HL-60 (cell line): ENCODE data around the gene ATRNL1.

ENCODE experiments used
- DNase-seq, 2 experiments: peaks; one replicate each; pipeline ENCODE4 v3.0.0-alpha.2; 2010 to 2020; ENCODE audit warnings: low read depth in 1 of 2, low spot score in 1 of 2
- H3K27ac ChIP-seq: fragments of 250-450 bp; sonication (Bioruptor Pico); replicated peaks from 2 replicates; pipeline ENCODE4 v1.5.1; 2020; ENCODE audit warnings: mild to moderate bottlenecking, moderate library complexity
- H3K27me3 ChIP-seq: fragments of 250-450 bp; sonication (Bioruptor Pico); 2 replicates; pipeline ENCODE4 v1.5.1; 2021; ENCODE audit warnings: mild to moderate bottlenecking, moderate library complexity; ENCODE audit not compliant: insufficient read depth, poor library complexity, severe bottlenecking
- H3K4me3 ChIP-seq: replicated peaks from 2 replicates; pipeline ENCODE4 v1.5.1; 2011; ENCODE audit warnings: mild to moderate bottlenecking, control low read depth, low read length; ENCODE audit not compliant: insufficient read depth
- CTCF ChIP-seq: IDR thresholded peaks from one replicate; pipeline ENCODE4 v1.5.1; 2011; ENCODE audit warnings: low read length, control low read depth, inconsistent platforms; ENCODE audit not compliant: insufficient read depth
- GABPA ChIP-seq: IDR thresholded peaks from 2 replicates; pipeline ENCODE4 v1.6.1; 2012; ENCODE audit warnings: low read depth
- POLR2AphosphoS5 ChIP-seq: IDR thresholded peaks from 2 replicates; pipeline ENCODE4 v1.6.1; 2012; ENCODE audit warnings: low read depth
- REST ChIP-seq: IDR thresholded peaks from 2 replicates; pipeline ENCODE4 v1.6.1; 2012; ENCODE audit warnings: low read depth; ENCODE audit not compliant: insufficient replicate concordance
- SPI1 ChIP-seq: IDR thresholded peaks from 2 replicates; pipeline ENCODE4 v1.6.1; 2012; ENCODE audit warnings: low read depth, mild to moderate bottlenecking, borderline replicate concordance

The ATRNL1 gene

GRCh38 chr10:115996031-115996430 lies 902.9 kb downstream of the ATRNL1 start:
- no peaks in the 10 kb centered on the region for H3K27me3 ChIP-seq
- H3K27ac ChIP-seq, result no peak overlapping the region
- no peak for DNase-seq
- no peak overlapping the region for H3K4me3 ChIP-seq
- TF ChIP-seq POLR2AphosphoS5 (no peak), SPI1 (no peak), GABPA (no peak), REST (no peak), CTCF (no peak)

GRCh38 chr10:115998301-115998700 lies 905.1 kb downstream of the ATRNL1 start:
- no peak for DNase-seq
- Histone ChIP-seq H3K27ac (no peak overlapping the region), H3K4me3 (no peak overlapping the region), H3K27me3 (no peaks in the 10 kb centered on the region)
- TF ChIP-seq GABPA, result no peak
- TF ChIP-seq POLR2AphosphoS5, result no peak
- no peak for TF ChIP-seq SPI1
- TF ChIP-seq CTCF, result no peak
- TF ChIP-seq REST, result no peak
